ENCODE measurements around the gene LONRF3.

LONRF3 gene

DNA sequence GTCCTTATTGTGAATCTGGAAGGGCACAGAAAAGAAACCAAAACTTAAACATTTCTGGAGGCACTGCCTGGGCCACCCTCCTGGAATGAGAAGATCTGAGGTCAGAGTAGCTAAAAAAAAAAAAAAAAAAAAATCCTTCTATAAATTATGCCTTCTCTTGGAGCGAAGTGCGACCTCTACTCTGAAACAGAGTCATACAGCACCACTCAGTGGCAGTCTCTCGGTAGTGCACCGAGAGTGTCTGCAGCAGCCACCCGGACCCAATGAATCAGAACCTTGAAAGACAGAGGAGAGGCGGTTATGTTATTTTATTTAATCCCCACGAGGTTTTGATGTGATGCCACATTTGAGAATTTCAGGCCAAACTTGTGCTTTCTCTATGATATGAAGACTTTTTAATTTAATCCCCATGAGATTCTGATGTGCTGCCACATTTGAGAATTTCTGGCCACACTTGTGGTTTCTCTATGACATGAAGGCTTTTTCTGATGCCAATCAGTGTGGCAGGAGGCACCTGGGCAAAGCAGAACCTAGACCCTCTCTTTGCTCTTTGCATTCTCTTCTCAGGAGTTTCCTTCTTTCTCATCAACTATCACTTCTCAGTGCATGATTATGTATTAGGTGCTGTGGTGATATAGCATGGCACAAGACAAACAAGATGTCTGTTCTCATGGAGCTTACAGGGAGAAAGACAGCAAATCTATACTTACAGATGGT is 92.8 kb downstream of the LONRF3 start:
- TF ChIP-seq, protein P1, sequence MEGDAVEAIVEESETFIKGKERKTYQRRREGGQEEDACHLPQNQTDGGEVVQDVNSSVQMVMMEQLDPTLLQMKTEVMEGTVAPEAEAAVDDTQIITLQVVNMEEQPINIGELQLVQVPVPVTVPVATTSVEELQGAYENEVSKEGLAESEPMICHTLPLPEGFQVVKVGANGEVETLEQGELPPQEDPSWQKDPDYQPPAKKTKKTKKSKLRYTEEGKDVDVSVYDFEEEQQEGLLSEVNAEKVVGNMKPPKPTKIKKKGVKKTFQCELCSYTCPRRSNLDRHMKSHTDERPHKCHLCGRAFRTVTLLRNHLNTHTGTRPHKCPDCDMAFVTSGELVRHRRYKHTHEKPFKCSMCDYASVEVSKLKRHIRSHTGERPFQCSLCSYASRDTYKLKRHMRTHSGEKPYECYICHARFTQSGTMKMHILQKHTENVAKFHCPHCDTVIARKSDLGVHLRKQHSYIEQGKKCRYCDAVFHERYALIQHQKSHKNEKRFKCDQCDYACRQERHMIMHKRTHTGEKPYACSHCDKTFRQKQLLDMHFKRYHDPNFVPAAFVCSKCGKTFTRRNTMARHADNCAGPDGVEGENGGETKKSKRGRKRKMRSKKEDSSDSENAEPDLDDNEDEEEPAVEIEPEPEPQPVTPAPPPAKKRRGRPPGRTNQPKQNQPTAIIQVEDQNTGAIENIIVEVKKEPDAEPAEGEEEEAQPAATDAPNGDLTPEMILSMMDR (IDR thresholded peaks at IDR 0.05; ENCODE audit: low read depth, low read length): peak; percentile 60
- no peak overlapping the region for H3K4me3 ChIP-seq (ENCODE audit: low read depth, low read length)
